Measurements from ENCODE around the gene COL6A6. TPM values are rescaled to one million over a fixed set of nuclear protein-coding genes. Genes with fewer than 3 reads are reported as not detected.

The COL6A6 gene
- polyA plus RNA-seq, 1 donor (not counting 4 experiments of a cell fraction or from before 2014, with no cell fraction given) = not detected

DNA sequence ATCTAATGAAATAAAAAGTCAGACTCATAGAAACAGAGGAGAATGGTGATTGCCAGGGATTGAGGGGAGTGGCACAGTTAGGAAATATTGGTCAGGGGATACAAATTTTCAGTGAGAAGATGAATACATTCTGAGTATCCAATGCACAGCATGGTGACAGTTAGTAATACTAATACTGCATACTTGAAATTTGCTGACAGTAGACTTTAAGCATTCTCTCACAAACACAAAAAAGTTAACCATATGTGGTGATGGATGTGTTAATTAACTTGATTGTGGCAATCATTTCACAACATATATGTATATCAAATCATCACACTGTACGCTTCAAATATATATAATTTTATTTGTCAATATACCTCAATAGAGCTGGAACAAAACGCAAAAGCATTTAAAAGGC lies 9.2 kb upstream of the COL6A6 start:
- H3K9me1 ChIP-seq (ENCODE audit: control insufficient read depth, extremely low read depth, insufficient read depth, low read length) = no peaks in the 10 kb centered on the region
- no peak overlapping the region for H3K9ac ChIP-seq (ENCODE audit: control insufficient read depth, extremely low read depth, insufficient read depth, low read length)
- no peaks in the 10 kb centered on the region for H3K9me3 ChIP-seq (ENCODE audit: control insufficient read depth, low read depth, low read length)
- FAIRE-seq = no peak
- no peaks in the 10 kb centered on the region for H3K27me3 ChIP-seq (ENCODE audit: control insufficient read depth, extremely low read depth, insufficient read depth, low read length)
- no peak for DNase-seq (ENCODE audit: low read depth, low spot score)
- no peaks in the 10 kb centered on the region for H4K20me1 ChIP-seq (ENCODE audit: control insufficient read depth, extremely low read depth, insufficient read depth, low read length)
- dilution Hi-C loops (cut with MboI; ENCODE audit: extremely low pct_ligation_motif_present, low sequenced_read_pairs) = no loop called here
- H2AFZ ChIP-seq (ENCODE audit: control insufficient read depth, low read length) = no peak overlapping the region
- no peaks in the 10 kb centered on the region for H3K79me2 ChIP-seq (ENCODE audit: control insufficient read depth, insufficient read depth, low read length)
- H3K4me2 ChIP-seq (ENCODE audit: control insufficient read depth, extremely low read depth, insufficient read depth, low read depth, low read length) = no peak overlapping the region
- no peak overlapping the region for H3K4me3 ChIP-seq (ENCODE audit: control insufficient read depth in 2 of 3, extremely low read depth in 1 of 3, insufficient read depth in 2 of 3, low read depth in 1 of 3, low read length in 3 of 3)
- no peak overlapping the region for H3K27ac ChIP-seq (ENCODE audit: control insufficient read depth, insufficient read depth, low read length)
- H3K36me3 ChIP-seq (ENCODE audit: control insufficient read depth in 2 of 2, extremely low read depth in 1 of 2, insufficient read depth in 2 of 2, low read length in 2 of 2) = no peaks in the 10 kb centered on the region
- no peak for TF ChIP-seq EZH2 (IDR thresholded peaks at IDR 0.05; ENCODE audit: low read length)
- TF ChIP-seq, protein P1, sequence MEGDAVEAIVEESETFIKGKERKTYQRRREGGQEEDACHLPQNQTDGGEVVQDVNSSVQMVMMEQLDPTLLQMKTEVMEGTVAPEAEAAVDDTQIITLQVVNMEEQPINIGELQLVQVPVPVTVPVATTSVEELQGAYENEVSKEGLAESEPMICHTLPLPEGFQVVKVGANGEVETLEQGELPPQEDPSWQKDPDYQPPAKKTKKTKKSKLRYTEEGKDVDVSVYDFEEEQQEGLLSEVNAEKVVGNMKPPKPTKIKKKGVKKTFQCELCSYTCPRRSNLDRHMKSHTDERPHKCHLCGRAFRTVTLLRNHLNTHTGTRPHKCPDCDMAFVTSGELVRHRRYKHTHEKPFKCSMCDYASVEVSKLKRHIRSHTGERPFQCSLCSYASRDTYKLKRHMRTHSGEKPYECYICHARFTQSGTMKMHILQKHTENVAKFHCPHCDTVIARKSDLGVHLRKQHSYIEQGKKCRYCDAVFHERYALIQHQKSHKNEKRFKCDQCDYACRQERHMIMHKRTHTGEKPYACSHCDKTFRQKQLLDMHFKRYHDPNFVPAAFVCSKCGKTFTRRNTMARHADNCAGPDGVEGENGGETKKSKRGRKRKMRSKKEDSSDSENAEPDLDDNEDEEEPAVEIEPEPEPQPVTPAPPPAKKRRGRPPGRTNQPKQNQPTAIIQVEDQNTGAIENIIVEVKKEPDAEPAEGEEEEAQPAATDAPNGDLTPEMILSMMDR (optimal IDR thresholded peaks at IDR 0.05 in 1 of 3, IDR thresholded peaks at IDR 0.05 in 1 of 3, conservative IDR thresholded peaks at IDR 0.05 in 1 of 3; ENCODE audit: extremely low read depth in 1 of 3, insufficient read depth in 2 of 3, low read length in 3 of 3) = no peak
- no peaks in the 10 kb centered on the region for H3K4me1 ChIP-seq (ENCODE audit: control insufficient read depth, extremely low read depth, insufficient read depth, low read length)

- TF ChIP-seq, protein P1 (optimal IDR thresholded peaks at IDR 0.05 in 1 of 3, IDR thresholded peaks at IDR 0.05 in 1 of 3, conservative IDR thresholded peaks at IDR 0.05 in 1 of 3; ENCODE audit: extremely low read depth in 1 of 3, insufficient read depth in 2 of 3, low read length in 3 of 3) = no peak
- DNase-seq (ENCODE audit: low read depth, low spot score) (no peak), FAIRE-seq (no peak)
- H3K4me1 ChIP-seq (ENCODE audit: control insufficient read depth, extremely low read depth, insufficient read depth, low read length) = no peaks in the 10 kb centered on the region
- H3K9me3 ChIP-seq (ENCODE audit: control insufficient read depth, low read depth, low read length) = no peaks in the 10 kb centered on the region
- H3K9ac ChIP-seq (ENCODE audit: control insufficient read depth, extremely low read depth, insufficient read depth, low read length) = no peak overlapping the region
- H3K9me1 ChIP-seq (ENCODE audit: control insufficient read depth, extremely low read depth, insufficient read depth, low read length) = no peaks in the 10 kb centered on the region
- no peaks in the 10 kb centered on the region for H3K36me3 ChIP-seq (ENCODE audit: control insufficient read depth in 2 of 2, extremely low read depth in 1 of 2, insufficient read depth in 2 of 2, low read length in 2 of 2)
- H2AFZ ChIP-seq (ENCODE audit: control insufficient read depth, low read length) = no peak overlapping the region
- no peak overlapping the region for H3K4me3 ChIP-seq (ENCODE audit: control insufficient read depth in 2 of 3, extremely low read depth in 1 of 3, insufficient read depth in 2 of 3, low read depth in 1 of 3, low read length in 3 of 3)
- dilution Hi-C loops (cut with MboI; ENCODE audit: extremely low pct_ligation_motif_present, low sequenced_read_pairs) = no loop called here
- H3K27ac ChIP-seq (ENCODE audit: control insufficient read depth, insufficient read depth, low read length) = no peak overlapping the region
- H4K20me1 ChIP-seq (ENCODE audit: control insufficient read depth, extremely low read depth, insufficient read depth, low read length) = no peaks in the 10 kb centered on the region
- no peaks in the 10 kb centered on the region for H3K79me2 ChIP-seq (ENCODE audit: control insufficient read depth, insufficient read depth, low read length)
- H3K4me2 ChIP-seq (ENCODE audit: control insufficient read depth, extremely low read depth, insufficient read depth, low read depth, low read length) = no peak overlapping the region
- H3K27me3 ChIP-seq (ENCODE audit: control insufficient read depth, extremely low read depth, insufficient read depth, low read length) = no peaks in the 10 kb centered on the region
Measured at GRCh38 chr3:130509008-130509407, 8.0 kb upstream of the COL6A6 start.
